DND-41 (cell line): ENCODE results near the gene GP1BA.
A peak's percentile ranks its signal among the peaks of the same experiment; 100 is the strongest.

Experiments
- ATAC-seq: fragments of 200-7000 bp; cut with Tn5 transposase; 3 replicates; pipeline ENCODE4 v1.9.1; 2021; ENCODE audit warnings: low read depth; ENCODE audit not compliant: insufficient read depth
- DNase-seq: peaks from one replicate; pipeline ENCODE4 v3.0.0-alpha.2; 2020
- H2AFZ ChIP-seq: 2 replicates; pipeline ENCODE4 v1.6.0; 2012; ENCODE audit warnings: low read depth, low read length
- H3K27ac ChIP-seq: 2 replicates; pipeline ENCODE4 v1.5.1; 2012; ENCODE audit warnings: low read length, inconsistent platforms
- H3K27me3 ChIP-seq: fragments of 200-600 bp; sonication (generic); 2 replicates; pipeline ENCODE4 v1.6.0; 2012; ENCODE audit warnings: low read length, mild to moderate bottlenecking, inconsistent platforms; ENCODE audit not compliant: insufficient read depth, poor library complexity
- H3K36me3 ChIP-seq: 2 replicates; pipeline ENCODE4 v1.5.1; 2012; ENCODE audit warnings: low read length, inconsistent platforms; ENCODE audit not compliant: insufficient read depth
- H3K4me1 ChIP-seq: 2 replicates; pipeline ENCODE4 v1.5.1; 2012; ENCODE audit warnings: mild to moderate bottlenecking, low read length; ENCODE audit not compliant: insufficient read depth
- H3K4me2 ChIP-seq: 2 replicates; pipeline ENCODE4 v1.6.0; 2012; ENCODE audit warnings: mild to moderate bottlenecking, moderate library complexity, low read length, inconsistent platforms; ENCODE audit not compliant: insufficient read depth
- H3K4me3 ChIP-seq, 2 experiments: fragments of 200-600 bp in 1 of 2; shearing (Covaris generic) in 1 of 2; 2 replicates each; pipeline ENCODE4 v1.5.1; 2012 to 2016; ENCODE audit warnings: inconsistent platforms in 2 of 2, low read length in 2 of 2, mild to moderate bottlenecking in 2 of 2, low read depth in 1 of 2, moderate library complexity in 1 of 2
- H3K79me2 ChIP-seq: 2 replicates; pipeline ENCODE4 v1.6.0; 2012; ENCODE audit warnings: low read length, inconsistent platforms; ENCODE audit not compliant: insufficient read depth
- H3K9ac ChIP-seq: 2 replicates; pipeline ENCODE4 v1.6.0; 2012; ENCODE audit warnings: low read depth, mild to moderate bottlenecking, inconsistent platforms, low read length, moderate library complexity
- H3K9me3 ChIP-seq: 2 replicates; pipeline ENCODE4 v1.5.1; 2012; ENCODE audit warnings: low read length, moderate library complexity, mild to moderate bottlenecking, inconsistent platforms; ENCODE audit not compliant: insufficient read depth, severe bottlenecking
- H4K20me1 ChIP-seq: 2 replicates; pipeline ENCODE4 v1.6.0; 2012; ENCODE audit warnings: low read length; ENCODE audit not compliant: insufficient read depth
- CTCF ChIP-seq: IDR thresholded peaks from 2 replicates; pipeline ENCODE4 v1.5.1; 2012; ENCODE audit warnings: borderline replicate concordance, low read length, moderate library complexity, mild to moderate bottlenecking; ENCODE audit not compliant: poor library complexity, severe bottlenecking; ENCODE audit errors: extremely low read depth
- EZH2 ChIP-seq: IDR thresholded peaks from 3 replicates; pipeline ENCODE4 v1.6.1; 2012; ENCODE audit warnings: borderline replicate concordance, low read depth, mild to moderate bottlenecking, moderate library complexity, low read length, inconsistent platforms; ENCODE audit not compliant: severe bottlenecking

Gene GP1BA

DNA sequence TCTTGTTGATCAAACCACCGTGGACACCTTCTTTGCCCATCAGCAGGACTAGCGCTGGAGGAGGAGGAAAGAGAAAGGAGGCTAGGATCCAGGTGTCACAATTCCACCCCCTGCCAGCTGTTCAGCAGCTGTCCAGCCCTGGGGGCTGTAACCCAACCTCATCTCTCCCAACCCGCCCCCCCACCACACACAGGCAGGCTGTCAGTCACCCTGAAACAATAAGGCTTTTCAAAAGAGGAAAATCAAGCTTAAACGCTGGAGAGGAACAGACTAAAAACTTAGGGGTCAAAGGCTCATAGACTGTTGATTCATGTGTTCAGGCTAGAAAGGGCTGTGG lies 13.8 kb downstream of the GP1BA start:
- Histone ChIP-seq H2AFZ (no peak overlapping the region), H3K9me3 (no peaks in the 10 kb centered on the region), H3K4me3 (peak overlapping the region; percentile 72 to 91; a peak in 3 of 4 replicates), H3K27me3 (no peaks in the 10 kb centered on the region), H4K20me1 (peaks cover 59% of the 10 kb centered on the region), H3K9ac (peak overlapping the region; percentile 98), H3K36me3 (peaks cover 70% of the 10 kb centered on the region), H3K27ac (peak overlapping the region; percentile 97), H3K4me1 (peaks cover 78% of the 10 kb centered on the region), H3K79me2 (peaks cover 84% of the 10 kb centered on the region), H3K4me2 (peak overlapping the region; percentile 97)
- ATAC-seq (no peak), DNase-seq (no peak)
- TF ChIP-seq EZH2: no peak
- no peak for TF ChIP-seq CTCF

DNA sequence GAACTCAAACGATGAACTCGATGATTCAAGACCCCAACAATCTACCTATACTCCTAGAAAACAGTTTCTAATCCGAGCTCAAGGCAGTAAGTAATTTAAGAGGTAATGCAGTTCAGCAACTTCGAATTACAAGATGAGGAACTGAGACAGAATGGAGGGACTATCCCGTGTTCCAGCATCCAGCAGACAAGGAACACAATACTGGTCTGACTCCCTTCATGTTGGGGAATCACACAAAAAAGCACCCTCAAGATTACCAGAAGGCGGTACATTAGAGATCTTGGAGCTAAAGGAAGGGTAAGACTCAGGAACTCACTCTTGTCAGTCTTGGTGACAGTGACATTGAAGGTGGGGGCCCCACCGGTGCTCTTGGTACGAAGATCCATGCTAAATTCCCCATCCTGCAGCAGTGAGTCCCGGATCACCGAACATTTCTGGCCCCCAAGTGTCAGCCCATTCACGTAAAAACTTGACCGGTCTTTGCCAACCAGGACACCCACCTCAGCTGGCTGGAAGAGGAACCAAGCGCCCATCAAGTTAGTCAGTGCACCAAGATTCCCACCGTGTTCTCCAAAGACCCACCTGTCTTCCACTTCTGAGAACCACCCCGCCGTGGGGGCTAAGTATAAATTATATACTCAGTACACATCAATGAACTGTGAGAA lies 14.4 kb downstream of the GP1BA start:
- H3K27me3 ChIP-seq: no peaks in the 10 kb centered on the region
- no peaks in the 10 kb centered on the region for H3K9me3 ChIP-seq
- TF ChIP-seq CTCF (no peak), EZH2 (no peak)
- peak overlapping the region; percentile 97 for H3K4me2 ChIP-seq
- no peak overlapping the region for H2AFZ ChIP-seq
- H3K9ac ChIP-seq: peak overlapping the region; percentile 98
- peaks cover 80% of the 10 kb centered on the region for H3K79me2 ChIP-seq
- H4K20me1 ChIP-seq: peaks cover 53% of the 10 kb centered on the region
- DNase-seq (no peak), ATAC-seq (no peak)
- H3K27ac ChIP-seq: peak overlapping the region; percentile 97
- peaks cover 66% of the 10 kb centered on the region for H3K36me3 ChIP-seq
- peak overlapping the region; percentile 72 to 91; a peak in 3 of 4 replicates for H3K4me3 ChIP-seq
- H3K4me1 ChIP-seq: peaks cover 78% of the 10 kb centered on the region

GRCh38 chr17:4947010-4947410 lies 14.9 kb downstream of the GP1BA start:
- TF ChIP-seq EZH2: no peak
- H3K27me3 ChIP-seq: no peaks in the 10 kb centered on the region
- no peaks in the 10 kb centered on the region for H3K9me3 ChIP-seq
- peak overlapping the region; percentile 97 for H3K27ac ChIP-seq
- ATAC-seq (no peak), DNase-seq (no peak)
- peaks cover 74% of the 10 kb centered on the region for H3K4me1 ChIP-seq
- peak overlapping the region; percentile 72 to 91; a peak in 3 of 4 replicates for H3K4me3 ChIP-seq
- no peak overlapping the region for H2AFZ ChIP-seq
- H3K4me2 ChIP-seq: peak overlapping the region; percentile 97
- peak overlapping the region; percentile 98 for H3K9ac ChIP-seq
- H3K79me2 ChIP-seq: peaks cover 74% of the 10 kb centered on the region
- H4K20me1 ChIP-seq: peaks cover 51% of the 10 kb centered on the region
- peaks cover 61% of the 10 kb centered on the region for H3K36me3 ChIP-seq

DNA sequence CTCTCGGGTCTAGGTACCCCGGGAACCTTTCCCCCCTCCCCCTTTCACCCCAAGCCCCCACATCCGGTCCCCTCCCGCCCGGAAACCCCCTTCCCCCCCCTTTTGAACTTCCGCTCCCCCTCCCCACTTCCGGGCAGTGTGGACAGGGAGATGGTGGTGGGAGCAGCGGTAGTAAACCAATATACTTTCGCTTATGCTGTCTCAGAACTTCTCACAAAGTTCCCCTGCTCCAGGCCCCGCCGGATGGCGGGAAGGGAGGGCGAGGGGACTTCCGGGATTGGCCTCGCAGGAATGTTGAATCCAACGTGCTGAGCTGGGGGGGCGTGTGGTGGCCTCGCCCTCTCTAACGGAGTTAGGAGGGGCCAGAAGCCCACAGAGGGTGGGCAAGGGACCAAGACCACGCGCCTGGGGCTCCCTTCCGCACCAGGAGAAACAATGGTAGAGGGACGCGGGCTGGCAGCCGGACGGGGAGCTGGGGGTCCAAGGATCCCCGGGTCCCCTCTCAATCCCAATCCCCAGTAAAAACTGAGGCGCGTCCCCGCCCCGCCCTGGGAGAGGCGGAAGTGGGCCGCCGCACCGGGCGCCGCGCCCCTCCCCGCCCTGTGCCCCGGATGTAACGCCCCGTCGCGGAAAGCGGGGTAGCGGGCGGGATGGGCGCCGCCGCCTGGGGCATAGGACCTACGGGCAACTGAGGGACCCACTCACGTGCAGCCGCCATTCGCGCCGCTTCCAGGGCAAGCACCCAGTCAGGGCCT lies 15.5 kb downstream of the GP1BA start:
- H3K36me3 ChIP-seq: peaks cover 55% of the 10 kb centered on the region
- peaks cover 68% of the 10 kb centered on the region for H3K79me2 ChIP-seq
- H3K27ac ChIP-seq: peak overlapping the region; percentile 97
- H3K4me1 ChIP-seq: peaks cover 68% of the 10 kb centered on the region
- peak; percentile 38 for ATAC-seq
- no peaks in the 10 kb centered on the region for H3K9me3 ChIP-seq
- peak overlapping the region; percentile 40; the same call in 1 of the 2 replicates for H2AFZ ChIP-seq
- TF ChIP-seq EZH2 (no peak), CTCF (no peak)
- H3K9ac ChIP-seq: peak overlapping the region; percentile 98
- peak overlapping the region; percentile 72 to 91 for H3K4me3 ChIP-seq
- H3K4me2 ChIP-seq: peak overlapping the region; percentile 97
- DNase-seq: peak; percentile 81
- no peaks in the 10 kb centered on the region for H3K27me3 ChIP-seq
- peaks cover 46% of the 10 kb centered on the region for H4K20me1 ChIP-seq
